GM12801 (cell line): ENCODE measurements around the gene PRODH2.

Source experiments
- TF ChIP-seq, protein P1 (sequence below): IDR thresholded peaks from one replicate; pipeline ENCODE4 v1.5.1; 2011; ENCODE audit warnings: control low read depth; ENCODE audit not compliant: insufficient read length; ENCODE audit errors: extremely low read depth

Gene PRODH2

DNA sequence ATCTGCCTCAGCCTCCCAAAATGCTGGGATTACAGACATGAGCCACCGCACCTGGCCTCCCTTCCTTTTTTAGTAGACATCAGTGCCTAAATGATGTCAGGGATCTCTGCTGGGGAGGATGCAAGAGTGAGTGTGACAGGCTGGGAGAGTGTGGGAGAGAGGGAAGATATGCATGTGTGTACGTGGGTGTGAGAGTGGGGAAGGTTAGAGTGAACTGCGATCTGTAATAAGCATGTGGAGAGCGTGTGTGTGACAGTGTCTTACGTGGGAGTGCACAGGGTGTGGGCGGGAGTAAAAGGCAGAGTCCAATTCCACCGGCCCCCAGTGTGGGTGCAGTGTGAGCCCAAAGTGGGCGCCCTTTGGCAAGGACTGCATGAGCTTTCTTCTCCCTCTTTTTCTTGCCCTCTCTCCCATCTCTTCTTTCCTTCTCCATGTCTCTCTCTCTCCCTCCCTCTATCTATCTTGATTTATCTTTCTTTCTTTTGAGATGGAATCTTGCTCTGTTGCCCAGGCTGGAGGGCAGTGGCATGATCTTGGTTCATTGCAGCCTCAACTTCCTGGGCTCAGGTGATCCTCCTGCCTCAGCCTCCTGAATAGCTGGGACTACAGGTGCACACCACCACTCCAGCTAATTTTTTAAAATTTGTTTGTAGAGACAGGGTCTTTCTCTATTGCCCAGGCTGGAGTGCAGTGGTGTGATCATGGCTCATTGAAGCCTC is 40.6 kb upstream of the PRODH2 start:
- TF ChIP-seq, protein P1, sequence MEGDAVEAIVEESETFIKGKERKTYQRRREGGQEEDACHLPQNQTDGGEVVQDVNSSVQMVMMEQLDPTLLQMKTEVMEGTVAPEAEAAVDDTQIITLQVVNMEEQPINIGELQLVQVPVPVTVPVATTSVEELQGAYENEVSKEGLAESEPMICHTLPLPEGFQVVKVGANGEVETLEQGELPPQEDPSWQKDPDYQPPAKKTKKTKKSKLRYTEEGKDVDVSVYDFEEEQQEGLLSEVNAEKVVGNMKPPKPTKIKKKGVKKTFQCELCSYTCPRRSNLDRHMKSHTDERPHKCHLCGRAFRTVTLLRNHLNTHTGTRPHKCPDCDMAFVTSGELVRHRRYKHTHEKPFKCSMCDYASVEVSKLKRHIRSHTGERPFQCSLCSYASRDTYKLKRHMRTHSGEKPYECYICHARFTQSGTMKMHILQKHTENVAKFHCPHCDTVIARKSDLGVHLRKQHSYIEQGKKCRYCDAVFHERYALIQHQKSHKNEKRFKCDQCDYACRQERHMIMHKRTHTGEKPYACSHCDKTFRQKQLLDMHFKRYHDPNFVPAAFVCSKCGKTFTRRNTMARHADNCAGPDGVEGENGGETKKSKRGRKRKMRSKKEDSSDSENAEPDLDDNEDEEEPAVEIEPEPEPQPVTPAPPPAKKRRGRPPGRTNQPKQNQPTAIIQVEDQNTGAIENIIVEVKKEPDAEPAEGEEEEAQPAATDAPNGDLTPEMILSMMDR, result no peak

DNA sequence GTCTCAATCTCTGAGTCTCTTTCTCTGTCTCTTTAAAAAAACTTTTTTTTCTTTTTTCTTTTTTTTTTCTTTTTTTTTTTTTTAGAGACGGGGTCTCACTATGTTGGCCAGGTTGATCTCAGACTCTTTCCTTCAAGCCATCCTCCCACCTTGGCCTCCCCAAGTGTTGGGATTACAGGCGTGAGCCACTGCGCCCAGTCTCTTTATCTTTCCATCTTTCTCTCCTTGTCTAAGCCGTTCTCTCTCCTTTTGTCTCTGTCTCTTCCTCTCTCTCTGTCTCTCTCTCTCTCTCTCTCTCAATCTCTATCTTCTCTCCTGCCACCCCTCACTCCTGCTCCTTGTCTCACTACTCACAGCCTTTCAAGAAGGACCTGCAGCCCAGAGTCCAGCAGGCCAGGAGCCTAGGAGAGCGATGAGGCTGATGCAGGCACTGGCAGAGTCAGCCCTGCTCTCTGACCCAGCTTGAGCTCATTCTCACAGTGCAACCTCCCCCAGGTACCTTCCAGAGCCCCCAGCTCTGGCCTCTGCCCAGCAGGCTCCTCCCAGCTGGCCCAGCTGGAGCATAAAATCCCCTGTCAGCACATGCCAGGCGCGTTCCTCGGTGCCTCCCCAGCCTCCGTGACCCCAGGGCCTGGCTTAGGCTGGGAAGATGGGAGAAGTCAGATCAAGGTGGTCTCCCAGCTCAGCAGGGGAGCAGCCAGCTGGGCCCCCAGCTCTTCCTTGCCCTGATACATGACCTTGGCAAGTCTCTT is 39.6 kb upstream of the PRODH2 start, which contains the start of gene NPHS1:
TSS of gene NPHS1 (minus strand) at position 476 of the 752 bp plus-strand sequence. CDS start 667 bp downstream, outside the sequence.
- TF ChIP-seq, protein P1, result no peak

DNA sequence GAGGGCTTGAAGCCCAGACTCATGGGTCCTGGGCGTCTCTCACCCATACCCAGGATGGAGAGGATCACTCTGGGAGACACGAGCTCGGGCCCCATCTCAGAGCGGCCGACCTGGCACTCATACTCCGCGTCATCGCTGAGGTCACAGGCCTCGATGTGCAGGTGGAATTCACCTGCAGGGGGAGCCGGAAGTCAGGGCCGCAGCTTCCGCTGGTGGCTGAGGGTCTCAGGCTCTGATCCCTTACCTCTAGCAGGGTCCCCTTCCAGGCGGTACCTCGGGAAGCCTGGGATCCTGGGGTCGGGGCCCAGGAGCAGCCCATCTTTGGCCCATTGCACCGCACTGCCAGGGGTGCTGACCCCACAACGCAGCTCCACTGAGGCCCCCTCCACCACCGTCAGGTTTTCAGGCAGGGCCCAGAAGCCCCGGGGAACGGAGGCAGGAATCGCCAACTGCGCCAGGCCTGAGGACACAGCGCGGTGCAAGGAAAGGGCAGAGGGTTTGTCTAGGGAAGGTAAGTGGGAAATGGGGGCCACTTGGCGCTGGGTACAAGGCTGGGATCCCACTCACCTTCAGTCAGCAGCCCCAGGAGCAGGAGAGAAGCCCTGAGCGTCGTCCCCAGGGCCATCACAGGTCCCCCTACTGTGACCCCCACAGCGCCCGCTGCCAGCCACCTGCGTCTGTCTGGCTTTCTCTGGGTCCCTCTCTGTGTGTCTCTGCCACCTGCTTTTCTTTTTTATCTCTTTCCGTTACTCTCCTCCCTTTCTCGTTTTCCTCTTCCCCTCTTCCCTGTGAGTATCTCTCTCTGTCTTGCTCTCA is 38.8 kb upstream of the PRODH2 start:
- TF ChIP-seq, protein P1, result no peak

DNA sequence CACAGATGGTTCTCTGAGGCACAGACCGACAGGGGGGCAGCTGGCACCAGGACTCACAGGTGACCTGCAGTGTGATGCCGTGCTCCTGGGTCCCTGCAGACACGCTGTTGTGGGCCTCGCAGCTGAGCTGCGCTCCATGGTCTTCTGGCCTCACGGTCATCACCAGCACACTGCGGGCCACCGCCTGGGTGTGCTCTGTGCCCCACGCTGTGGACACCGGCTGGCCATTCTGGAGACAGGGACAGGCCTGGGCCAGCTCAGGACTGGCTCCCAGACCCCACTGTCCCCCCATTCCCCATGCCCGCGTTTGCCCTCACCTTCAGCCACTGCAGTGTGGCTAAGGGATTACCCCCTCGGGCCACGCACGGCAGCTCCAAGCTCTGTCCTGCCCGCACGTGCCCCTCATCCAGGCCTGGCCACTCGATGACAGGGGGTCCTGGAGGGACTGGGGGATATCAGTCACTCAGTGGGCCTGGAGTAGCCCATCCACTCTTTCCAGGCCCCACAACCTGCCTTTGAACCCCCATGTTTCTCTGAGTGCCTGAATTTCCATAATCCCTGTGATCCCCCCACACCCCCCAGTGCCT is 36.4 kb upstream of the PRODH2 start:
- TF ChIP-seq, protein P1, result no peak

DNA sequence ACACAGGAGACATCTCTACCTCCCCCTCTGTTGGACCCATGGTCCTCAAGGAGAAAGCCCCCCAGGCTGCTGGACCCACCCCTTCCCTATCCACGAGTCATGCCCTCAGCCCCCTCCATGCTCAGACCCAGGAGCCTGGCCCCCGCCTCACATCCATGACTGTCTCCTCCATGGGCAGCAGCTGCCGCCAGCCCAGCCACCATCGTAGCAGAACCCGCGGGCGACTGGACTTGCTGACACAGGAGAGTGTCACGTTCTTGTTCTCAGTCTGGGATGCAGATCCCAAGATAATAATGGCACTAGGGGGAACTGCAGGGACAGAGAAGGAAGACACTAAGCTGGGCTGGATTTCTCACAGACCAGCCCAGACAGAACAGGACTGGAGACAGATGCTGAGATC is 35.8 kb upstream of the PRODH2 start:
- TF ChIP-seq, protein P1, result no peak

DNA sequence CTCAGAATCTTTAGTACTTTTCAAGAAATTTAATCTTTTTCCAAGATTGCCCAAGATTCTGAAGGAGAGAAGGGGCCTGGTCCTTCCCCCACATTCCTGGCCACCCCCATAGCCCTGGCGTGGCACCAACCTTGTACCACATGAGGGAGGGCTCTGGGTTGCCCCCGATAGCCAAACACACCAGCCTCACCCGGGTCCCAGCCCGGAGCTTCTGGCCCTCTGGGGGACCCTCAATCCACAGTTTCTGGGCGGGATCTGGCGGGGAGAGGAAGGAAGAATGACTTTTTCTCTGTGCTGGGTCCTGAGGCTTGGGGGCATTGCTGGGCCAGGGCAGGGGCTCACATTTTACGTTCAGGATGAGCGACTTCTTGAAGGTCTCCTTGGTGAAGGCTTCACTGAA is 35.3 kb upstream of the PRODH2 start:
- TF ChIP-seq, protein P1, result no peak
